DND-41 (cell line): ENCODE data around the gene BAHCC1.

ENCODE experiments used
- ATAC-seq: fragments of 200-7000 bp; cut with Tn5 transposase; 3 replicates; pipeline ENCODE4 v1.9.1; 2021; ENCODE audit warnings: low read depth; ENCODE audit not compliant: insufficient read depth
- DNase-seq: peaks from one replicate; pipeline ENCODE4 v3.0.0-alpha.2; 2020
- H2AFZ ChIP-seq: 2 replicates; pipeline ENCODE4 v1.6.0; 2012; ENCODE audit warnings: low read depth, low read length
- H3K27ac ChIP-seq: 2 replicates; pipeline ENCODE4 v1.5.1; 2012; ENCODE audit warnings: low read length, inconsistent platforms
- H3K27me3 ChIP-seq: fragments of 200-600 bp; sonication (generic); 2 replicates; pipeline ENCODE4 v1.6.0; 2012; ENCODE audit warnings: low read length, mild to moderate bottlenecking, inconsistent platforms; ENCODE audit not compliant: insufficient read depth, poor library complexity
- H3K36me3 ChIP-seq: 2 replicates; pipeline ENCODE4 v1.5.1; 2012; ENCODE audit warnings: low read length, inconsistent platforms; ENCODE audit not compliant: insufficient read depth
- H3K4me1 ChIP-seq: 2 replicates; pipeline ENCODE4 v1.5.1; 2012; ENCODE audit warnings: mild to moderate bottlenecking, low read length; ENCODE audit not compliant: insufficient read depth
- H3K4me2 ChIP-seq: 2 replicates; pipeline ENCODE4 v1.6.0; 2012; ENCODE audit warnings: mild to moderate bottlenecking, moderate library complexity, low read length, inconsistent platforms; ENCODE audit not compliant: insufficient read depth
- H3K4me3 ChIP-seq, 2 experiments: fragments of 200-600 bp in 1 of 2; shearing (Covaris generic) in 1 of 2; 2 replicates each; pipeline ENCODE4 v1.5.1; 2012 to 2016; ENCODE audit warnings: inconsistent platforms in 2 of 2, low read length in 2 of 2, mild to moderate bottlenecking in 2 of 2, low read depth in 1 of 2, moderate library complexity in 1 of 2
- H3K79me2 ChIP-seq: 2 replicates; pipeline ENCODE4 v1.6.0; 2012; ENCODE audit warnings: low read length, inconsistent platforms; ENCODE audit not compliant: insufficient read depth
- H3K9ac ChIP-seq: 2 replicates; pipeline ENCODE4 v1.6.0; 2012; ENCODE audit warnings: low read depth, mild to moderate bottlenecking, inconsistent platforms, low read length, moderate library complexity
- H3K9me3 ChIP-seq: 2 replicates; pipeline ENCODE4 v1.5.1; 2012; ENCODE audit warnings: low read length, moderate library complexity, mild to moderate bottlenecking, inconsistent platforms; ENCODE audit not compliant: insufficient read depth, severe bottlenecking
- H4K20me1 ChIP-seq: 2 replicates; pipeline ENCODE4 v1.6.0; 2012; ENCODE audit warnings: low read length; ENCODE audit not compliant: insufficient read depth
- CTCF ChIP-seq: IDR thresholded peaks from 2 replicates; pipeline ENCODE4 v1.5.1; 2012; ENCODE audit warnings: borderline replicate concordance, low read length, moderate library complexity, mild to moderate bottlenecking; ENCODE audit not compliant: poor library complexity, severe bottlenecking; ENCODE audit errors: extremely low read depth
- EZH2 ChIP-seq: IDR thresholded peaks from 3 replicates; pipeline ENCODE4 v1.6.1; 2012; ENCODE audit warnings: borderline replicate concordance, low read depth, mild to moderate bottlenecking, moderate library complexity, low read length, inconsistent platforms; ENCODE audit not compliant: severe bottlenecking

Gene BAHCC1

GRCh38 chr17:81396278-81396721 is 1.0 kb downstream of the BAHCC1 start:
- H3K9ac ChIP-seq: peak overlapping the region; percentile 76
- no peak for DNase-seq
- no peaks in the 10 kb centered on the region; the same call in 1 of the 2 replicates for H3K36me3 ChIP-seq
- peak overlapping the region; percentile 57 for H3K27ac ChIP-seq
- peak overlapping the region; percentile 83 for H3K4me2 ChIP-seq
- H3K27me3 ChIP-seq: peaks cover 95% of the 10 kb centered on the region
- no peak for ATAC-seq
- peaks cover 38% of the 10 kb centered on the region for H4K20me1 ChIP-seq
- peaks cover 7% of the 10 kb centered on the region; the same call in 1 of the 2 replicates for H3K79me2 ChIP-seq
- H3K4me1 ChIP-seq: peaks cover 70% of the 10 kb centered on the region
- H3K4me3 ChIP-seq: peak overlapping the region; percentile 29 to 61; a peak in 3 of 4 replicates
- H3K9me3 ChIP-seq: no peaks in the 10 kb centered on the region
- peak overlapping the region; percentile 70 for H2AFZ ChIP-seq
- TF ChIP-seq CTCF: no peak
- no peak for TF ChIP-seq EZH2

- H4K20me1 ChIP-seq: peaks cover 39% of the 10 kb centered on the region
- no peaks in the 10 kb centered on the region; the same call in 1 of the 2 replicates for H3K36me3 ChIP-seq
- ATAC-seq (peak; percentile 35), DNase-seq (peak; percentile 66)
- peaks cover 95% of the 10 kb centered on the region for H3K27me3 ChIP-seq
- H3K4me3 ChIP-seq: peak overlapping the region; percentile 29 to 61
- peaks cover 70% of the 10 kb centered on the region for H3K4me1 ChIP-seq
- peak overlapping the region; percentile 57 for H3K27ac ChIP-seq
- H3K9me3 ChIP-seq: no peaks in the 10 kb centered on the region
- H3K4me2 ChIP-seq: peak overlapping the region; percentile 83
- peak overlapping the region; percentile 76 for H3K9ac ChIP-seq
- peak overlapping the region; percentile 70 for H2AFZ ChIP-seq
- TF ChIP-seq CTCF (no peak), EZH2 (peak; percentile 100)
- H3K79me2 ChIP-seq: peaks cover 7% of the 10 kb centered on the region; the same call in 1 of the 2 replicates
These were observed 1.6 kb downstream of the BAHCC1 start for GRCh38 chr17:81396722-81397313.

- Histone ChIP-seq H3K36me3 (no peaks in the 10 kb centered on the region; the same call in 1 of the 2 replicates), H3K27me3 (peaks cover 93% of the 10 kb centered on the region), H3K4me1 (peaks cover 70% of the 10 kb centered on the region), H3K9ac (peak overlapping the region; percentile 76), H3K4me2 (peak overlapping the region; percentile 83), H3K9me3 (no peaks in the 10 kb centered on the region), H3K4me3 (peak overlapping the region; percentile 29 to 61), H2AFZ (peak overlapping the region; percentile 70), H4K20me1 (peaks cover 32% of the 10 kb centered on the region), H3K27ac (no peak overlapping the region; the same call in 1 of the 2 replicates), H3K79me2 (peaks cover 7% of the 10 kb centered on the region; the same call in 1 of the 2 replicates)
- TF ChIP-seq CTCF: no peak
- peak; percentile 22 for TF ChIP-seq EZH2
- DNase-seq (peak; percentile 21), ATAC-seq (no peak)
These were observed 2.3 kb downstream of the BAHCC1 start for GRCh38 chr17:81397314-81398175.
